Adipose tissue (tissue), 3 donors: Measurements from ENCODE around the gene CD3D. TPM values are rescaled to one million over a fixed set of nuclear protein-coding genes. Genes with fewer than 3 reads are reported as not detected.

ENCODE experiments used
- H3K27ac ChIP-seq: one replicate; pipeline ENCODE4 v1.5.1; 2013; ENCODE audit warnings: low read depth, low read length
- WGBS, 3 donors: extraction: QIAGEN DNeasy Blood & Tissue Kit; methylation state at CpG; one replicate each; pipeline ENCODE4 v1.1.7; 2013; 5-methylcytosine and 5-hydroxymethylcytosine counted together
- polyA plus RNA-seq, 3 donors: library from polyadenylated mRNA; stranded (reverse); fragments of 200-250 nt; gene quantifications; one replicate each; pipeline ENCODE4 v1.2.3, GENCODE V29; 2013
- donor health status: healthy with polysubstance abuse.
- donor health status: Bipolar disorder and iron deficiency.
- donor health status: healthy.

CD3D gene
- polyA plus RNA-seq, 3 donors = 1.2 to 4.3 (median 2.0) TPM

DNA sequence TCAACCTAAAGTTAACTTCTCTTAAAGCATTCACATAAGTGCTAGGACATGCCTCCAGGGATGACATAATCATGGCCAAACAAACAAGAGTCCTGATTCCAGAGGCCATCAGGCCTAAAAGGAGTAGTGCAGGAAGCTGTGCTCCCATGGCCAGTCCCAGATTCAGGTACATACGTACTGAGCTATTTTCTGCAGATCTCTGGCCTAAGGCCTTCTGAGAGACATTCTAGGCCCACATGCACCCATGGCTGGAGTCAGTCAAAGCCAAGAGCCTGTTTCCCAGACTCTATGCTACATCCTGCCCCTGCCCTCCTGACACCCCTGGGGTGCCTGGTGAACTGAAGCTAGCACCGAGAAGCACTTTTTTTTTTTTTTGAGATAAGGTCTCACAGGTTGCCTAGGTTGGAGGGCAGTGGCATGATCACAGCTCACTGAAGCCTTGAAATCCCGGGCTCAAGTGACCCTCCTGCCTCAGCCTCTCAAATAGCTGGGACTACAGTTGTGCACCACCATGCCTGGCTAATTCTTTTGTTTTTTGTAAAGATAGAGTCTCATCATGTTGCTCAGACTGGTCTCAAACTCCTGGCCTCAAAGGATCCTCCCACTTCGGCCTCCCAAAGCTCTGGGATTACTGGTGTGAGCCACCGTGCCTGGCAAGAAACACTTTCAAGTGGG is 553 bp downstream of the CD3D start:
- H3K27ac ChIP-seq = no peak overlapping the region

DNA sequence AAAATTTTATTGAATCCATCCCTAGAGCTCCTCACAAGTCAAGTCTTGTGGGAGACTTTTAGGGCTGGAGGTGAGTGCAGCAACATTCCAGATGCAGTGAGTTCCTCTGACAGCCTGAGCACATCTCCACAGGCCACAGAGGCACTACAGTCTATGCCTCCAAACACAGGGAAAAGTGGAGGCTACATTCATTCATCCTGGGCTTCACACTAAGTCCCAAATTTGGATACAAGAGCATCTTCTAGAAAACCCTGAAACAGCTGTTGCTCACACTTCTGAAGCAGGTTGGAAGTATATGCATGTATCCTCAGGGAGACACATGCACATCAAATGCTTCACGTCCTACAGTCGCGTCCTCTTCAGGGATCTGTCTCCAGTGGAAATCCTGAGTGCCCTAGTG is 1.2 kb downstream of the CD3D start:
- H3K27ac ChIP-seq = no peak overlapping the region
- 89 to 96% (median 94%) methylated on average over 3 of the region's 3 CpGs for WGBS, 3 donors

More for the DNA sequence above, 553 bp downstream of the CD3D start:
- 77 to 84% (median 77%) methylated on average over 5 of the region's 5 CpGs for WGBS, 3 donors

DNA sequence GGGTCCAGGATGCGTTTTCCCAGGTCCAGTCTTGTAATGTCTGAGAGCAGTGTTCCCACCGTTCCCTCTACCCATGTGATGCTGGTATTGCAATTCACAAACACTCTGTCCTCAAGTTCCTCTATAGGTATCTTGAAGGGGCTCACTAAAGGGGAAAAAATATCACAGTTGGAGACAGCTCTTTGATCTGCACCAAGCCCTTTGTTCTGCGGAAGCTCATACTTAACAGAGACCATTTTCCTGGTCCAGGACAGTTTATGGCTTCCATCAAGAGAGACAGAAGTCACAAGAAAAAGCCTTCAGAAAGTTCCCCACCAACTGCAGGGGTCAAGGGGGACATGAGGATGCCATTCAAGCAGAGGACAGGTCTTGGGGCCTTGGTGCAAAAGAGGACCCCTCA is 2.1 kb downstream of the CD3D start:
- 82 to 89% (median 82%) methylated on average over 3 of the region's 3 CpGs for WGBS, 3 donors
- H3K27ac ChIP-seq = no peak overlapping the region

DNA sequence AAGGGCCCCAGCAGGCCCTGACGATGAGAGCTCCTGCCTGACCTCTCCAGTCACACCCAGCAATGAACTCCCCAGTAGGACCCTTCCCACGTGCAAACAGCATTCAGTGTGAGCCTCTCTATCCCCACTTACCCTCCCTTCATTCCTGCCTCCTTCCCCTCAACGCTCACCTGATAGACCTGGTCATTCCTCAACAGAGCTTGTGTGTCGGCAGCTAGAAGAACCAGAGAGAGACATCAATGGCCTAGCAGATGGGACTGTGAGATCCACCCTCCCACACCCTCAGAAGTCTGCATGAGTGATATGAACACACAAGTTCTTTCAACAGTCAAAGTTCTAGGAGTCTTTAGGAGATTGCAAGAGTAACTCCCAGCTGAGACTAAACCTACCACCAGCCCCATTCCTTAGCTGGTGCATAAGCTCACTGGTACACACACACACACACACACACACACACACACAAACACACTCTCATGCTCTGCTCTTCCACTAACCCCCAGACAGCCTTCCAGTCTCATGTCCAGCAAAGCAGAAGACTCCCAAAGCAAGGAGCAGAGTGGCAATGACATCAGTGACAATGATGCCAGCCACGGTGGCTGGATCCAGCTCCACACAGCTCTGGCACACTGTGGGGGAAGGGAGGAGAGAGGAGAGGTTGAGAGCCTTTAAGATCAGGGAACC is 3.1 kb downstream of the CD3D start:
- 78 to 80% (median 78%) methylated on average over 5 of the region's 5 CpGs for WGBS, 3 donors

DNA sequence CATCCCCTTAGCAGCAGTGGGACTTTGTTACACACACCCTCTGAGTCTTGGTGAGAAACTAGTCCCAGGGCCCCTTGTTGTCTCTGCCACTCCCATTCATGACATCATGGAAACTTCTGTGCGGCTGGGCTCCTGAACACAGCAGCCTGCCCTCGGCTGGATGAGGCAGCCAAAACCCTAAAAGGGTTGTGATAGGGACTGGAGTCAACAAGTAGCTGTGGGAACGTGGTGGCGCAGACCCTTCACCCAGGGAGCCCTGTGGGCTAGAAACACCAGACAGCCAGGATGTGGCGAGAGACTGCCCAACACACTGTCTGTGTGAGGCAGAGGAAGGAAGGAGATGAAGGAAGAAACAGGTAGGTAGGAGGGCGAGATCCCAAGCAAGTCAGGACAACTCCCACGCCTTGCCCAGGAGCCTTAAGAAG is 3.9 kb downstream of the CD3D start:
- H3K27ac ChIP-seq = no peak overlapping the region
- 59 to 65% (median 61%) methylated on average over 7 of the region's 7 CpGs for WGBS, 3 donors

More for the DNA sequence above, 3.1 kb downstream of the CD3D start:
- no peak overlapping the region for H3K27ac ChIP-seq

DNA sequence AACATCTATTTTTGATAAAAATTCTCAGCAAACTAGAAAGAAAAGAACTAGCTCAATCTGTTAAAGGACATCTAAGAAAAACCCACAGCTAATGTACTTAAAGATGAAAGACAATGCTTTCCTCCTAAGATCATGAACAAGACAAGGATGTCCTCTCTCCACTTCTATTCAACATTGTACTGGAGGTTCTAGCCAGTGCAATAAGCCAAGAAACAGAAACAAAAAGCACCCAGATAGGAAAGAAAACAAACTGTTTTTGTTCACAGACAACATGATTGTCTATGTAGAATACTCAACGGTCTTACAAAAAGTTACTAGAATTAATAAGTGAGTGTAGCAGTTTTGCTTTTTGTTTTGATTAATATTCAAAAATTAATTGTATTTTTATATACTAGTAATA is 7.8 kb downstream of the CD3D start:
- 78 to 89% (median 86%) methylated on average over 1 of the region's 1 CpG for WGBS, 3 donors
- no peak overlapping the region for H3K27ac ChIP-seq

DNA sequence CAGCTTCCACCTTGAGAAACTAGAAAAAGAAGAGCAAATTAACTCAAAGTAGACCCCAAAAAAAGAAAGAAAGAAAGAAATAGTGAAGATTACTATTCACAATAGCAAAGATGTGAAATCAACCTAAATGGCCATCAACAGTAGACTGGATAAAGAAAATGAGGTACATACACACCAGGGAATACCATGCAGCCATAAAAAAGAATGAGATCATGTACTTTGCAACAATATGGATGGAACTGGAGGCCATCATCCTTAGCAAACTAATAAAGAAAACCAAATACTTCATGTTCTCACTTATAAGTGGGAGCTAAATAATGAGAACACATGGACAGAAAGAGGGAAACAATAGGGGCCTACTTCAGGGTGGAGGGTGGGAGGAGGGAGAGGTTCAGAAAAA is 13.8 kb downstream of the CD3D start:
- H3K27ac ChIP-seq = no peak overlapping the region

DNA sequence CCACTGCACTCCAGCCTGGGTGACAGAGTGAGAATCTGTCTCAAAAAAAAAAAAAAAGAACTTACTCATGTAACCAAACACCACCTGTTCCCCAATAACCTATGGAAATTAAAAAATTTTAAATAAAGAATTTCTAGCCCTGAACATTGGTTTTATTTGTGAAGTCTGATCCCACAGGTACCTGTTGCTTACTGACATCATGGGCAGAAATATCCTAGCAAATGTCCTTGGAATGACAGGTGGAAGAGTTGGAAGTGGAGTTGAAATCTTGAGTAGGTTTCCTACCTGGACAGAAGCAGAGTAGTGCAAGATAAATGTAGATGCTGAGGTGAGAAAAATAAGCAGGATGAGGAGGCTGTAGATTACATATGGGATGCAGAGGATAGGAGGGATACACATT is 17.2 kb downstream of the CD3D start:
- no peak overlapping the region for H3K27ac ChIP-seq

DNA sequence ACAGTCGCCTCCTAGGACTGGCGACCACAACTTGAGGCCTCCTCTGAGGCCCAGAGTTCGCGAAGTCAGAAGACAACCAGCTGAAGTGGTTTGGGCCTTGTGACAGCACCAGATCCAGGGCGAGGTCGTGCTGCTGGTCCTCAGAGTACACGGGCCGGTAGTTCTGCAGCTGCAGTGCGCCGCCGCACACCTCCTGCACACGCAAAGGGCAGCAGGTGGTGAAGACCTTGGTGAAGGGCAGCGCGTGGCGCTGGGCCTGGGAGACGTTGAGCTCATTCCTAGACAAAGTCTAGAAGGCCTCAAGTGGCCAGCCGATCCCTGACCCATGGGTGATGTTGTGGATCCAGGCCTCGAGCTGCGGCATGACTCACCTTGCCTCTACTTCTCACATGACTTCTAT is 19.8 kb downstream of the CD3D start:
- H3K27ac ChIP-seq = no peak overlapping the region
- WGBS, 3 donors = 95 to 97% (median 97%) methylated on average over 19 of the region's 19 CpGs

DNA sequence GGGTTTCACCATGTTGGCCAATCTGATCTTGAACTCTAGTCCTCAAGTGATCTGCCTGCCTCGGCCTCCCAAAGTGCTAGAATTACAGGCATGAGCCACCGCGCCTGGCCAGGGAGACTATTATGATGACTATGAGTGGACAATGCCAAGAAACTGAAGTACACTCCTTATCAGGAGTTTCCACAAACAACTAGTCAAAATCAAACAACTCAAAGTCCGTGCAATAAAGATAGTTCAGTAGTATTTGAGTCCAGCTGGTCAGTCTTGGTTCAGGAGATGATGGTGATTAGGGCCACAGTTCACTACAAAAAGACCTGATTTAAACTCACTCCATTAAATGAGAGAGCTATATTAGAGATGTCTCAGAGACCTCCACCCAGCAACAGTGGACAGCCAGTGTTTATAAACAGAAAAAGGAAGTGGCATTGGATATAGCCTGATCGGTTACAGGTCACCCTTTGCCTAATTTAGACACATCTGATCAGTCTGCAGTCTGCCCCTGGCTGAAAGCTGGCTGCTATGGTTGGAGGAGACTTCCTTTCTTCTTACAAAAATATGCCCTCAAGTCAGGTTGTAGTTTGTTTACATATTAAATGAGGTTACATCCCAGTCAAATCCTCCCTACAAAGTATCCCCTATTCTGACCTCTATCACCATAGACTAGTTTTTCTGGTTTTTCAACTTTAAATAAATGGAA is 21.0 kb downstream of the CD3D start:
- no peak overlapping the region for H3K27ac ChIP-seq

DNA sequence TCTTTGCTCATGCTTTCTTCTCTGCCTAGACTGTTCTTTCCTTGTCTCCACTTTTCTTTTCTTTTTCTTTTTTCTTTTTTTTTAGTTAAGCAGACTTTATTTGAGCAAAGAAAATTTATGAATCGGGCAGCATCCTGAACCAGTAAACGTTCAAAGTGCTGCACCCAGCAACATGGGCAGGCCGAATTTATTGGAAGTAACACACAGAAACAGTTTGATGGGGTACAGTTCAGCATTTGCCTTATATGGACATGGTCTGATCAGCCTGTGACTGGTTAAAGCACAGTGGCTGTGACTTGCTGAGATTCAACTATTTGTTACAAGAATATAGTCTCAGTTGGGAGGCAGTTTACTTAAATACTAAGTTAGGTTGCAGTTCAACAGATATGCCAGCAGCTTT is 22.0 kb downstream of the CD3D start:
- no peak overlapping the region for H3K27ac ChIP-seq
- 91 to 94% (median 93%) methylated on average over 3 of the region's 3 CpGs for WGBS, 3 donors

More for the DNA sequence above, 21.0 kb downstream of the CD3D start:
- 56 to 74% (median 67%) methylated on average over 5 of the region's 5 CpGs for WGBS, 3 donors

DNA sequence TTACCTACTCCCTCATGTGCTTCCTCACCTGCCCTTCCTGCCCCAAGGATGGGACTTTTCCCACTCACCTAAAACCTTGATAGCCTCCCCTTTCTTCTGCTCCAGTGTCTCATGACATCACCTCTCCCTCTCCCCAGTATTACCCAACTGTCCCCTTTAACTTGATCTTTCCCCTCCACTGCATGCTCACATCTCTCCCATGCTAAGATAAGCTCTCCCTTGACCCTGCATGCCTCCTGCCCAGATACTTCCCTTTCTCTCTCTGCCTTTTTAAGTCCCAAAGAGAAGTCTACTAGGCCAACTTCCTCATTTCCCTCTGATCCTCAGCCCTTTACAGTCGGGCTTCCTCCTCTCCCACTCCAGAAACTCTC is 23.2 kb downstream of the CD3D start:
- no peak overlapping the region for H3K27ac ChIP-seq
- WGBS, 3 donors = 40 to 65% (median 50%) methylated on average over 1 of the region's 1 CpG

DNA sequence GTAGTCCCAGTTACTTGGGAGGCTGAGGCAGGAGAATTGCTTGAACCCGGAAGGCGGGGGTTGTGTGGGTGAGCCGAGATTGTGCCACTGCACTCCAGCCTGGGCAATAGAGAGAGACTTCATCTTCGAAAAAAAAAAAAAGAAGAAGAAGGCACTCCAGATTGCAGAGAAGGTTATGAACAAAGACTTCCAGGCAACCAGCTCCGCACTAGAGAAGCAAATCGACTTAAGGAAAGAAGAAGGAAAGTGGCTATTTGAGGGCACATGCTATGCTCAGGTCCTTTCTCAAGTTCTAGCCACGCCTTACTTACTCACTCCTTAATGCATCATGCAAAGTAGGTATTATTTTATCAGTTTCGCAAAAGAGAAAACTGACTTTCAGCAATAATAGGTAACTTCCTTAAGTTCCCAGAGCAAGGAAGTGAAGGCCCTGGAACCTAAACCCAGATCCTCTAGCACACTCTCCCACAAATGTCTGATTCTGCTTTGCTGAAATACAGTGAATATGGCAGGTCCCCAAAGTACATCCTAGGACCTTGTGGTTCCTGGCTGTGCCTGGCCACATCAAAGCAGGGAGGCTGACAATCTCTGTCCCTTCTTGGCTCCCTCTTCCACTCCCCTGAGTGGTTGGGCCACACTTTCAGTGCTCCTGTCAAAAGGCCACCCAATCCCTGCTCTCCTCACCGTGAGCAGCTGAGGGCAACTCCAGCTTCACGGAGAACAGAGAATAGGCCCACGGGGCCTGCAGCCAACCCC is 23.7 kb downstream of the CD3D start:
- WGBS, 3 donors = 84 to 90% (median 84%) methylated on average over 11 of the region's 11 CpGs

DNA sequence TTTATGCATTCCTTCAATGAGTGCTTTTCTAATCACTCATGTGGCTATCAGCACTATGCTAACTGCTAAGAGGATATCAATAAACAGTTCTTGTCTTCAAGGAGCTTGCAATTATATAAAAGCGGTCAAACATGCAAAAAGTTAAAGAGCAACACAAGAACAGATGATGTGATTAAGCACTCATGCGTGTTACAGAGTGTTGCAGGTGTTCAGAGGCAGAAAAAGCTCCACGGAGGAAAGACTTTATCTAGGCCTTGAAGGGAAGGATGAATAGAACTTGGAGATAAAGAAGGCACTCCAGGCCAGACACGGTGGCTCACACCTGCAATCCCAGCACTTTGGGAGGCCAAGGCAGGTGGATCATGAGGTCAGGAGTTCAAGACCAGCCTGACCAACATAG is 24.4 kb downstream of the CD3D start:
- 70 to 87% (median 87%) methylated on average over 4 of the region's 4 CpGs for WGBS, 3 donors
- no peak overlapping the region for H3K27ac ChIP-seq

More for the DNA sequence above, 23.7 kb downstream of the CD3D start:
- no peak overlapping the region for H3K27ac ChIP-seq

DNA sequence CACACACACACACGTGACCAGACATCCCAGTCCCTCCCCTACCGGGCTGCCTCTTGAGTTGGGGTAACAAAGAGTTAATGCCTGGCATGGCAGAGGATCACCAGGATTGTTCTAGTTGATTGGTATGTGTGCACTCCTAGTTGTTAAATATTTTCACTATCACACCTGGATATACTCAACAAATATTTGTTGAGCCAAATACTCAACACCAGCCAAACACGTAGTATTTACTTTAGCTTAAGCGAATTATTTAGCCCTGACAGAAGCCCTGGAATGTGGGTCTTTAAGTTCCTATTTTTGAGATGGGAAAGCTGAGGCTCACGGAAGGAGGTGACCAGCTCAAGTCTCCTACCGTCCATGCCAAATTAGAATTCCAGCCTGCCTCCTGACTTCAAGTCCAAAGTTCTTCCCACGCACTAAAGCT is 27.5 kb downstream of the CD3D start:
- 20 to 63% (median 55%) methylated on average over 7 of the region's 7 CpGs for WGBS, 3 donors
- H3K27ac ChIP-seq = no peak overlapping the region

DNA sequence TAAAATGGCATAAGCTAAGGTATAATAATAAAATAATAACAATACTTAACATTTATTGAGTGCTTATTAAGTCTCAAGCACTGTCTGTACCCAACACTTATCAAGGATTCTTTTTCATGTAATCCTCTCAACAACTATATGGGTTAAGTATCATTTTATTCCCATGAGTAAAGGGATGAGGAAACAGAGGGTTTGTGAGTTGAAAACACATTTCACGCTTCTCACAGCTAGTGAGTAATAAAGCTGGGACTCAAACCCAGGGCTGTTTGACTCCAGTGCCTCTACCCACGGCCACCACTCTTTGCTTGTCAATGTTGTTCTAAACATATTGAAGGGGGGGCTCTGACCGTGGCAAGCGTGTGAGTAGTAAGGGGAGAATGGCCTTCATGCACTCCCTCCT is 29.3 kb downstream of the CD3D start:
- 50 to 66% (median 59%) methylated on average over 4 of the region's 4 CpGs for WGBS, 3 donors
- H3K27ac ChIP-seq = no peak overlapping the region

DNA sequence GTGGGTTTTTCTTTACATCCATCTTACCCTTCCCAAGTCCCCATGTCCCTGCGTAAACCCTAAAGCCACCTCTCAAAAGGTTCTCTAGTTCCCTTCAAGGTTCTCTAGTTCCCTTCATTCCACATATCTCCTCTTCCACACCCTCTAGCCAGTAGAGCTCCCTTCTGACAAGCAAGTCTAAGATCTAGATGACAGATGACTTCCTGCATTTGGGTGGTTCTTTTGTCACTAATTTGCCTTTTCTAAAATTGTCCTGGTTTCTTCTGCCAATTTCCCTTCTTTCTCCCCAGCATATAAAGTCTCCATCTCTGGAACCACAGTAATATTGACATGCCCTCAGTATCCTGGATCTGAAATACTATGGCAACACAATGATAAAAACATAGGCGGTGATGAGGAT is 30.2 kb downstream of the CD3D start:
- 87 to 93% (median 92%) methylated on average over 2 of the region's 2 CpGs for WGBS, 3 donors
- no peak overlapping the region for H3K27ac ChIP-seq

DNA sequence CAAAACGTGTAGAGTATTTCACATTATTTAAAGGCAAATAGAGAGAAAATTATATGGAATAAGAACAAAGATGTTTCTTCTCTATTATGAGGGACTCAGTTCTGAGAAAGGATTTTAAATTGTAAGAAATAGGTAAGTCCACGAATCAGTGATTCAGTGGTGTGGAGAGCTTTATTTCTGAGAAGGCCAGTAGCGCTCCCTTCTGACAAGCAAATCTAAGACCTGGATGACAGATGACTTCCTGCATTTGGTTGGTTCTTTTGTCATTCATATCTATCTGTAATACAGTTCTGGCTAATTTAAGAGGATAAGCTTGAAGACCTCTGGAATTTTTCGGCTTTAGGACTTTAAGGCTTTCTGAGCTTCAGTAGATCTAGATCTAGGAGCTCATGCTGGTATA is 31.0 kb downstream of the CD3D start:
- 66 to 71% (median 70%) methylated on average over 4 of the region's 4 CpGs for WGBS, 3 donors
- no peak overlapping the region for H3K27ac ChIP-seq
